Fibroblast of skin of right quadriceps (primary cell): ENCODE measurements around the gene ACP5.

Experiments used
- DNase-seq: peaks from one replicate; pipeline ENCODE4 v3.0.0-alpha.2; 2013

Gene ACP5

DNA sequence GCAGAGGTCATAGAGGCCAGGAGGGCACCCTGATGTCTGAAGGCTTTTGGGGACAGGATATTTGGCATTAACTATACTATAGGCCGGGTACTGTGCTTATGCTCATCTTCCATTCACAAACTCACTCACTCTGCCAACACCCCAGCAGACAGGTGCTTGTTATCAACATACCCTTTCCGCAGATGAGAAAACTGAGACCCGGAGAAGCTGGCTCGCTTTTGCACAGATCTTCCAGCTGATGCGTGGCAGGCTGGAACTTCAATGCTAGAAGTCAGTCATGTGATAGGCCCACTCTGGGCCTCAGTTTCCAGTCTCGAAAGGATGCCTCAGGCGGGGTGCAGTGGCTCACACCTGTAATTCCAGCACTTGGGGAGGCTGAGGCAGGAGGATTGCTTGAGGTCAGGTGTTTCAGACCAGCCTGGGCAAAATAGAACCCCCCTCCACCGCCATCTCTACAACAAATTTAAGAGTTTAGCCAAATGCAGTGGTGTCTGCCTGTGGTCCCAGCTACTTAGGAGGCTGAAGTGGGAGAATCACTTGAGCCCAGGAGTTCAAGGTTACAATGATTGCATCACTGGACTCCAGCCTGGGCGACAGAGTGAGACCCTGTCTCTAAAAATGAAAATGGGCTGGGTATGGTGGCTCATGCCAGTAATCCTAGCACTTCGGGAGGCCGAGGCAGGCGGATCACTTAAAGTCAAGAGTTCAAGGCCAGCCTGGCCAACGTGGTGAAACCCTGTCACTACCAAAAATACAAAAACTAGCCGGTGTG, 29.3 kb downstream of the ACP5 start:
- DNase-seq, result no peak

DNA sequence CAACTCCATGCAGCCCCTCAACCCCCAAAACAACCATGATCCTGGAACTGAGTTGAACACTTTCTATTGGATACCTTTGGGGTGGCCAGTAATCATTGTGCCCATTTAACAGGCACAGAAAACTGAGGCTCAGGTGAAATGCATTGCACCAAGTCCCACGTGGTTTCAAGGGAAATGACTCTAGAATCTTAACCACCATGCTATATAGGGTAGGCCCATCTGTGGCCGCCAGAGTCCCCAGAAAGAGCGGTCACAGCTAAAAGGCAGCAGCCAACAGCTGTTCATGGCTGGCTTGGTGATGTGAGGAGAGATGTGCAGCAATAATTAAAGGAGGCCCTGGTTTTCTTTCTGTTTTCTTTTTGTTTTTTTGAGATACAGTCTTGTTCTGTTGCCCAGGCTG, 36.2 kb downstream of the ACP5 start:
- no peak for DNase-seq

- no peak for DNase-seq
Observed at GRCh38 chr19:11540645-11541044, 36.8 kb downstream of the ACP5 start.

DNA sequence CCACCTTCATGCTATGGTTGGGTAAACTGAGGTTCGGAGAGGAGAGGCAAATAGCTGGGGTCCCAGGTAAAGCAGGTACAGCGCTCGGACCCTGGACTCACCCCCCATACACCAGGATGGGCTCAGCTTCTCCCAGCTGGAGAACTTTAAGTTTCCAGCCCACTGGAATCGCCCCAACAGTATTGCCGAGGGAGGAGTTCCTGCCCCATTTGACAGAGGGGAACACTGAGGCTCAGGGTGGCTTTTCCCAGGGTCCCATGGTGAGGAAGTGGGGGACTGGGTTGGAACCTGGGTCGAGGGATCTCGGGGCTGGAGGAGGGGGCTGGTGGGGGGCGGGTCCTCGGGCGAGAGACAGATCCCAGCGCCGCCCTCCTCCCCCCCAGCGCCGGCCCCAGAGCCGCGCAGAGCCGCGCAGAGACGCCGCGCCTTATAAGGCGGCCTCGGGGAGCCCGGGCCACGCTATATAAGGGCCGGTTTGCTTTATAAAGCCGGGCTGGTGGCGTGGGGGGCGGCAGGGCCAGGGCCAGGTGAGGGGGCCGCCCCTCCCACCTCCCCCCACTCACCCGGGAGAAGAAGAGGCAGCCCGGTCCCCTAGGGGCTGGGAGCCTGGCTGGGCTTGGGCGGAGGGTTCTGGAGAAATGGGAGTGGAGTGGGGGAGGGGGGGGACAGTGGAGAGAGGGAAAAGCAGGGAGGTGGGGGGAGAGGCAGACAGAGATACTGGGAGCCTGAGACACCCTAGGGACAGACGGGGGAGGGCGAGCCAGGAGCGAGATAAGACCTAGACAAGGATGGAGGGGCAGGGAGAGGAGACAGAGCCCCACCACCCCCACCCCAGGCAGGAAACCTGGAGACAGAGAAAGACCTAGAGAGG, 37.7 kb downstream of the ACP5 start:
- DNase-seq, result peak; percentile 78

GRCh38 chr19:11538232-11539036, 39.0 kb downstream of the ACP5 start, which contains the start of gene CNN1:
Gene CNN1 (plus strand): TSS chr19:11538851. CDS start chr19:11538928, 77 bp downstream.
- peak; percentile 94 for DNase-seq

DNA sequence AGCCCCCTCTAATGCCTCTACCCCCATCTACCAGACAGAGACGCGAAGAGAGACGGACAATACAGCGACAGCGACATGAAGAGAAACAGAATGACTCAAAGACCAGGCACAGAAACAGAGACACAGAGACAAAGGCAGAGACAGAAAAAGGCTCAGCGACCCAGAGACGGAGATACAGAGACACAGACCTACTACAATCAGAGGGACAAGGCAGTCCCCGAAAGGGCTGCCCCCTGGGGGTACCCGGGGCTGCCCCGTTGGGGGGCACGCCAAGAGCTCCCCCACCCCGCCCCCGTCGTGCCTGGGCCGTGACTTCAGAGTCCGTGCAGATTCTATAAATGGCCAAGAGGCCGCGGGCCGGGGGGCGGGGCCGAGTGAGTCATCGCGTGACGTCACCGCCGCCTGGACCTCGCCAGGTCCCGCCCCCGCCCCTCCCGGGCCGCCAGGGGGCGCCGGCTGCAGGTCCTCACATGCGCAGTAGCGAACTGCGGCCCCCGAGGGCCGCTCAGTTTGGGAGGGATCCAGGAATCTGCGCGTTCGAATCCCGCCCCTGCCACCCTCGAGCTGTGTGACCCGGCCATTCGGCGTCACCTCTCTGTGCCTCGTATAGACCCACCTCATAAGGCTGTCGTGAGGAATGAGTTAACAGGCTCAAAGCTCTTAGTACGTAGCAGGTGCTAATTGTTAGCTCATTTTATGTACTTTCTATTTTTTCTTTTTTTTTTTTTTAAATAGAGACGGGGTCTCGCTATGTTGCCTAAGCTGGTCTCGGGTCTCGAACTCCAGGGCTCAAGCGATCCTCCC, 41.5 kb downstream of the ACP5 start:
- peak; percentile 91 for DNase-seq

DNA sequence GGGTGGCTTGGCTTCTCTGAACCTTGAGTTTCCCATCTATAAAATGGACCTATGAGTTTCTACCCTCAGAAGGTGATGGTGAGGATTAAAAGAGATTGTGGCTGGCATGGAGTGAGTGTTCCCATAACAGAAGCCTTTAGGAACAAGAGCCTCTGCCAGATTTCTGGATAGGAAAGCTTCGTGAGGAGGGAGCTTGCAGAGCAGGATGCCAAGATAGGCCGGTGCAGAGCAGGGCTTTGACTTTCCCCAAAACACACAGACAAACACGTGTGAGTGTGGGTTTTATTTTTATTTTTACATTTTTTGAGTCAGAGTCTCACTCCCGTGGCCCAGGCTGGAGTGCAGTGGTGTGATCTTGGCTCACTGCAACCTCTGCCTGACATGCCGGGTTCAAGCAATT, 42.5 kb downstream of the ACP5 start:
- DNase-seq, result no peak

- DNase-seq, result no peak
Observed at GRCh38 chr19:11534538-11534937, 42.9 kb downstream of the ACP5 start.

DNA sequence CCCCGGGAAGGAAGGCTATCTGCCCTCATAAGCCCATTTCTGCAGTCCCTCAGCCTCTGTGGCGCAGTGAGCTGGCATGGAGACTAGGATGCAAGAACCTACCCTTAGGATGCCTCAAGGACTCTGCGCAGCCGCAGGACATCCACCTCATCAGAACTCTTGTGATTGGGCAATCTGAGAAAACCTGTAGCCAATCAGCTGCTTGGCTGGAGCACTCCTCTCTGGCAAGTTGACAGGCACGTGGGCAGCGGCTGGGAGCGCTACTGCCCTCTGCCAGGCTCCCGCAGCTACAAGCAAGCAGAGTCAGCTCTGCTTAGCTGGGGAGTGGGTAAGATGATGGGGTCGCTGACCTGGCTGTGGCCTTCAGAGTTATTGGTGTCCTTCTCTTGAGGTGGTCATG, 47.0 kb downstream of the ACP5 start:
- DNase-seq, result peak; percentile 77

DNA sequence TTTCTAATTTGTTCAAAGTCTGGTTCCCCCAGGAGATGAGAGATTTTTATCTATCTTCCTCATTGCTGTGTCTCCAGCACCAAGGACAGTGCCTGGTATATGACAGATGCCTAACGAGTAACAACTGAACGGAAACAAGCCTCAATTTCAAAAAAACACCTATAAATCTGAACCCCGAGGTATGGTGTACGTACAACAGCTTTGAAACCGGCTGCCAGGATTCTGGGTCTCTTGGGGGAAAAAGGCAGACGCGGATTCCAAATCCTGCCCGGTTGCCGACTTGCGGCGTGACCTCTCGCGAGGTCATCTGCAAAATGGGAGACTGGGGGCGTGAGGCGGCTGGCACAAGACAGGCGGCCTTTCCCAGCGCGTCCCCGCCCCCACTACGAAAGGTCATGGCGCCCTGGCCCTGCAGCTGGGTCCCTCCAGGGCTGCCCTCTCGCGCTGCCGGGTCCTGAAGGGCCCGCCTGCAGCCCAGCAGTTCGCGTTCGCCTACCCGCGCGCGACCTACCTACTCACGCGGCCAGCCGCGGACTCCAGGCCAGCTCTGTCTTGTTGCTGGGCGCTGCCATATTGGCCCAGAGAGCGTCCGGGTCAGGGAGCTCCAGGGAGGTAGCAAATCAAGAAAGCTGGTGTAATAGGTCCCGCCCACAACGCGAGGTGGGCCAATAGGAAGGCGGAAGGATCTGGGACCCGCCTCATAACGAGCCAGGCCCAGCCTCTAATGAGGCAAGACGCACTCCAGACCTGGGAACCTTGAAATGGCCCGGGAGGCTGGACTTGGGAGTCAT, 48.7 kb downstream of the ACP5 start, which contains the start of gene ECSIT:
ECSIT (minus strand) TSS at position 584 of the 791 bp plus-strand sequence. CDS start 9,964 bp downstream, outside the sequence.
- DNase-seq, result peak; percentile 99
